GM18511 (cell line): ENCODE results near the gene AOPEP.
"Not testable (repeated sequence)": the region's sequence is repeated elsewhere in the genome, so short reads cannot be mapped to it uniquely, and the experiment has no call there.

Experiments
- ATAC-seq: cut with Tn5 transposase; IDR thresholded peaks from one replicate; pipeline ENCODE4 v1.9.1; 2021; ENCODE audit warnings: mild to moderate bottlenecking, moderate library complexity; ENCODE audit not compliant: unreplicated experiment

The AOPEP gene

GRCh38 chr9:94927048-94927761, 200.7 kb downstream of the AOPEP start:
- no peak for ATAC-seq

DNA sequence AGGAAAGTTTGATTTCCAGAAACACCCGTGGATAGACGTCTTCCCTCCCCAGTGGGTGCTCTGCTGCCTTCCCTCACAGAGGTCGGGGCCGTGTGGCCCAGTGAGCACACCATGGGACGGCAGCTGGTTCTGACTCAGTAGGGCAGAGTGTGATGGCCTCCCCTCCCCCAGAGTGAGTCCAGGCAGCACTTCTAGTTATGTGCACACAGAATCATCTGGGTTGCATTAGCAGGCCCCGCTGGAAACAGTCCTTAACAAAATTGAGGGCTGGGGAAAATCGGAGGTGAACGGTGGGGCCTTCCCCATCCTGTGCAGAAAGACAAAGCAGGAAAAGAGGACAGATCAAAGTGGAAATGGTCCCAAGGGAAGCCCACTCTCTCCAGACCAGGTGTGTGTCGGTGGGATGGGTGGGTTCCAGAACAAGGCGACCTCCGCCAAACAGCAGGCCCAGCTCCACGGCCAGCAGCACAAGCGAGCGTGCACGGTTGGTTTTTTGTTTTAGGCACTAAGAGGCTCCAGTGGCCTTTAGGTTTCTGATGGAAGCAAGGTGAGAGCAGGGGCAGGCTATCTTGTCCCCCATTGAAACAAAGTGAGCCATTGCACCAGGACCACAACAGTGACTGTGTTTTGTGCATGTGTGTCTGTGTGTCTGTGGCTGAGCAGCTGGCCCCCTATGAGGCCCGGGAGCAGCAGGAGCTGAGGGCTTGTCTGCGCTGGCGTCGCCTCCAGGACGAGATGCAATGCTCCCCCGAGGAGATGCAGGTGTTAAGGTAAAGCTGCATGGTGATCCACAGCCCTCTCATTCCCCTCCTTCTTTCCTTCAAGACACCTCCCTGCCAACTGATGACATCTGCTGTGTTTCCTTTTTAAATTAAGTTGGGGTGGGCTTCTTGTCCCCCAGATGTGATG, 201.5 kb downstream of the AOPEP start:
- ATAC-seq = no peak

DNA sequence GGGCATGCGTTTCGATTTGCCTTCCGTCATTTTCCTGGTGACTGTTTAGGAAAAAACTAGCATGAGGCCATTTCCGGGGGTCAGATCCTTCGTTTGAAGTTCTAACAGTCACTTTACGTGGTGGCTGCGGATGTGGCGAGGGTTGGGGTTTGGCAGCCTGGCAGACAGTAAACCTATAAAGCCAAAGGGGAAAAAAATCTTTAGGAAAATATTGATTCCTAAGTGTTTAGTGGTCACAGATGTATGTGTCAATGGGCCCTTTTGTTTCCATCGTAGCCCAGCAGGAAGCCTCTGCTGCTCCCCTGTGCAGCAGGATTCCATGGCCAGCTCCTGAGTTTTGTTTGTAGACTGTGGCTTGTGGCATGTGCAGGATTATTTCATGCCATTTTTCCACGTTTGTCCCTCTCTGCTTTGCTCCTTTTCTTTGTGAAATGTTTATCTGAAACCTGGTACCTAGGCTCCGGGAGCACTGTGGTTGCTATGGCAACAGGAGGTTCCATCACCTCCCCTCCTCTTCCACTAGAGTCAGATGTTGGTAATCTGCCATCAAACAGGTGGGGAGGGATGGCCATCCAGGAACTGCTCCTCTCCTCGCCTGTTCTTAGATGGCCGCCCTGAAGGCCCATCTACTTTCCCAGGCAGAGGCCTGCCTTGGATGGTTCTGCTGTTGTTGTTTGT, 202.3 kb downstream of the AOPEP start:
- ATAC-seq = no peak

- ATAC-seq = no peak
Observed at GRCh38 chr9:94929369-94929756, 202.9 kb downstream of the AOPEP start.

DNA sequence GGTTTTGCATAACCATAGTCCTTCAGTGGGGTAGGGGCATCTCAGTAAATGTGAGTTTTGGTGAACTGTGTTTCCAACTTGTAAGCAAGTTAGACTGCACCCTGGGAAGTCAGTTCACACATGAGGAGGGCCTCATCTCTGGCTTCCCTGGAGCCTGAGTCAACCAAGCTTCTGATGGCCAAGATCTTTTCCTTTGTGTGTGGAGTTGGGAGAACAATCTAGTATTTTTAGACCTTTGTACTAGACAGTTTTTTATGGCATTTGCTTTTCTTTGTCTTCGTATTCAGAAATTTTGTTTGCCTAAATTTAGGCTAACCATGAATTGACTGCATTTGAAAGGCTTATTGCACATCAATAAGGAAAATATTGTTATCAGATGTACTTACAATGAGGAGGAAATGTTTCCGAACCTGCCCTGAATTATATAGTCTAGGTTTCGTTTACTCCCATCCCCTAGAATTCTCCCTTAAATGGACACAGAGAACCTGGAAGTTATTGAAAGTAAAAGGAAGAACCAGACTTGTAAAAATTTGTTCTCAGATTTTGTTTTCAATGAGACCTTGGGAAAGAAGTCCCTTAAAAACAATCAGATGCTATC, 204.6 kb downstream of the AOPEP start:
- no peak for ATAC-seq

- no peak for ATAC-seq
Observed at GRCh38 chr9:94931740-94932139, 205.2 kb downstream of the AOPEP start.

DNA sequence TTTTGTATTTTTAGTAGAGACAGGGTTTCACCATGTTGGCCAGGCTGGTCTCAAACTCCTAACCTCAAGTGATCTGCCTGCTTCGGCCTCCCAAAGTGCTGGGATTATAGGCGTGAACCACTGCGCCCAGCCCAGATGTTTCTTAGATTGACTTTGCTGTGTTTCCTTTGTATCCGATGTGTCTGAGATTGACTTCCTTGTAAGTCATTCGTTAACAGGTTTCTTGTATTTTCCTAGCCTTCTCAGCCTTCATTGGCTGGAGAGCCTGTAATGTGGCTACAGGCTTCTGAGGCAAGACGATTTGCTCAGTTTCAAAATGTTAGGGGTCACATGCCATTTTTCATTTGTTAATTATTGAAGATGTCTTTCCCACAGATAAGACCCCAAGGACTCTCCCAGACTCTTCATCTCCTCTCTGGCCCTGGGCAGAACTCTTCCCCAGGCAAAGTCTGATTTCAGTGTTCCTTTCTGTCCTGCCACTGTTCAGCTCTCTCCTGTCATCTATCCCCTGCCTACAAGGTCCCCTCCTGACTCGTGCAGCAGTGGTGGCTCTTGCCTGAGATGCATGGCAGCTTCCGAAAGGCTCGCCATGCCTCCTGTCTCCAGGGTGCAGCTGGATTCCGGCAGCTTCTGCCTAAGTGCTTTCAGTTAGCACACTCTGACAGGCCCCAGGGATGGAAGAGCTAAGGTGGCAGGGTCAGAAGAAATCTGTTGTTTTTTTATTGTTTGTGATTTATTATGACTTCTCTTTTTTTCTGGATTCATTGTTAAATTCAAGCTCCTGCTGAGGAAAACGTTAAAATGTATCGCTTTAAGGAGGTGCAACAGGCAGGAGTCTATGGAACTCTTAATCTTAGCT, 206.4 kb downstream of the AOPEP start:
- no peak for ATAC-seq

GRCh38 chr9:94933511-94933828, 207.0 kb downstream of the AOPEP start:
- ATAC-seq = no peak

DNA sequence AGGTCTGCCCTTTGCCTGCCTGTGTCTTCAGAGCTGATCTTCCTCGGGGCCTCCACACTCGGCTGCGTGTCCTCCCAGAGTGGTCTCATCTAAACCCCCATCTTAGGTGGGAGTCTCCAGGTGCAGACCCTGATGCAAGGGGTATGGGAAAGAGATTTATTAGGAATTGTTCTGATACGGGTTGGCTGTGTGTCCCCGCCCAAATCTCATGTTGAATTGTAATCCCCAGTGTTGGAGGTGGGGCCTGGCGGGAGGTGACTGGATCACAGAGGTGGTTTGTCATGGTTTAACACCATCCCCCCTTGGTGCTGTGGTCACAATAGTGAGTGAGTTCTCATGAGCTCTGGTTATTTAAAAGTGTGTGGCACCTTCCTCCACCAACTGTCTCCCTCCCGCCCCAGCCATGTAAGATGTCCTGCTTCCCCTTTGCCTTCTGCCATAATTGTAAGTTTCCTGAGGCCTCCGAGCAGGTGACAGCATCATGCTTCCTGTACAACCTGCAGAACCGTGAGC, 208.4 kb downstream of the AOPEP start:
- no peak for ATAC-seq

GRCh38 chr9:94935396-94935795, 208.9 kb downstream of the AOPEP start:
- ATAC-seq = no peak

DNA sequence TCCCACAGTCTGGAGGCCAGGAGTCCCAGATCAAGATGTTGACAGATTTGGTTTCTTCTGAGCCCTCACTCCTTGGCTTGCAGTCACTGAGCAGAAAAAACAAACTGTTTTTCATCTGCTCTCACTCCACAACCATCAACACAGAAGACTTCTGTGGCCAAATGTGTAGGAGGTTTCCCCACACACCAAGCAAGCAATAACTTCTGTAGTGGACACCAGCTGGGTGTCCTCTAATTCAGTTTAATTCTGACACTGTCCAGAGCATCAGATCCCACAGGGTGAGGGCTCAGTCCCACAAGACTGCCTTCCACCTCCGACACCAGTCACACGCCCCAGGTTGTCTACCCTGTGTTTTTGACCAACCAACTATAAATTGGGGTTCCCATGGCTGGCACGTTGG, 209.9 kb downstream of the AOPEP start:
- no peak for ATAC-seq

DNA sequence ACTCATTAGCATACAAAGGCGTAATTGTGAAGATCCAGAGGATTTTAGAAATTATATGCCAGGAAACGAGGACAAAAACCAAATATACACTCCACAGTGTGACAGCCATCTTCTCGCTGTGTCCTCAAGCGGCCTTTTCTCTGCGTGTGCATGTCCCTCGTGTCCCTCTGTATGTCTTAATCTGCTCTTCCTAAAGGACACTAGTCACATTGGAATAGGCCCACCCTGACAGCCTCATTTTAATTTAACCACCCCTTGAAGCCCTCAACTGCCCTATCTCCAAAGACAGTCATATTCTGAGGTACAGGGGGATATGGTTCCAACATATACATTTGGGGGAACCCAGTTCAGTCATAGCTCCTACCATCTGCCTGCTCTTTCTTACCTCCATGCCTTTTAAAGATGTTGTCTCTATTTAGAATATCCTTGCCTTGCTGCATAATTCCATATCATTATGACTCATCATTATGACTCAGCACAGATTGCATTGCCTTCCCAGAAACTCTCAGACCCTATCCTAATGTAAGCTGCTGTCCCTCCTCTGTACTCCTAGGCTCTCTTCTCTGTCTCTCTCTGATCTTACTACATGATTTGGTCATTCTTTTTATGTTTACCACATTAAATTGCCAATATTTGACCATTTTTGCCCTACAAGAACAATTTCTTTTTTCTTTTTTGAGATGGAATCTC, 210.9 kb downstream of the AOPEP start:
- ATAC-seq = no peak

DNA sequence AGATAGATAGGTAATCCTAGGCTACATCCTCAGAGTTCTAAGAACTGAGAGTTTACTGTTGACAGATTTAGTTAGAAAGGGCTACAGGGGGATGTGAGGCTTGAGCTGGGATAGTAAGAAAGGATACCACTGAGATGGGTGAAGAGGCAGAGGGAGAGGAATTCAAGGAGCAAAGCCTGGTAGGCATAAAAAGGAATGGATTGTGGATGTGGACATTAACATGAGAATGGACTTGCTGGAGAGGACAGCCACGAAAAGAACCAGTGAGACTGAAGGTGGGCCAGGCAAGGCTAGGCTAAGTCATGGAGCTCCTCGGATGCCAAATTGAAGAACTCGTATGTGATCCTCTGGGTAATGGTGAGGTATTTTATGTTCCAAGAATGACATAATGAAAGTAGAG, 211.9 kb downstream of the AOPEP start:
- no peak for ATAC-seq

DNA sequence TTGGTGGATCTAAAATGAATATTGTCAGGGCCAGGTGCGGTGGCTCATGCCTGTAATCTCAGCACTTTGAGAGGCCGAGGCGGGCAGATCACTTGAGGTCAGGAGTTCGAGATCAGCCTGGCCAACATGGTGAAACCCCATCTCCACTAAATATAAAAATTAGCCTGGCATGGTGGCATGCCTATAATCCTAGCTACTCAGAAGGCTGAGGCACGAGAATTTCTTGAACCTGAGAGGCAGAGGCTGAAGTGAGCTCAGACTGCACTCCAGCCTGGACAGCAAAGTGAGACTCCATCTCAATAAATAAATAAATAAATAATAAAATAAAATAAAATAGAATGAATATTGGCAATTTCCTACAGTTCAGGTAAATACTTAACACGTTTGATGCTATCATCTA, 213.8 kb downstream of the AOPEP start:
- ATAC-seq = not testable (repeated sequence)

- ATAC-seq = no peak
Observed at GRCh38 chr9:94941211-94941875, 214.8 kb downstream of the AOPEP start.

DNA sequence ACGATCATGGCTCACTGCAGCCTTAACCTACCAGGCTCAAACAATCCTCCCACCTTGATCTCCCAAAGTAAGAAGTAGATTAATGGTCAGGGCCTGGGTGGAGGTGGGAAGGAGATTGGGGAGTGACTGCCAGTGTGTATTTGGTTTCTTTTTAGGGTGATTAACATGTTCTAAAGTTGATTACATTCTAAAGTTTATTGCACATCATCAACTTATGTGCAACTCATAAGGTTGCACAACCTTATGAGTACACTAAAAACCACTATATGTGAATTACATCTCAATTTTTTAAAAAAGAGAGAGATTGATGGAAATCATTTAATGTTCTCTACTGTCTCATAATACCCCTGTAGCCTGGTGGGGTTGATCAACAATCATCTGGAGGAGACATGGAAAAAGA, 218.1 kb downstream of the AOPEP start:
- ATAC-seq = no peak

DNA sequence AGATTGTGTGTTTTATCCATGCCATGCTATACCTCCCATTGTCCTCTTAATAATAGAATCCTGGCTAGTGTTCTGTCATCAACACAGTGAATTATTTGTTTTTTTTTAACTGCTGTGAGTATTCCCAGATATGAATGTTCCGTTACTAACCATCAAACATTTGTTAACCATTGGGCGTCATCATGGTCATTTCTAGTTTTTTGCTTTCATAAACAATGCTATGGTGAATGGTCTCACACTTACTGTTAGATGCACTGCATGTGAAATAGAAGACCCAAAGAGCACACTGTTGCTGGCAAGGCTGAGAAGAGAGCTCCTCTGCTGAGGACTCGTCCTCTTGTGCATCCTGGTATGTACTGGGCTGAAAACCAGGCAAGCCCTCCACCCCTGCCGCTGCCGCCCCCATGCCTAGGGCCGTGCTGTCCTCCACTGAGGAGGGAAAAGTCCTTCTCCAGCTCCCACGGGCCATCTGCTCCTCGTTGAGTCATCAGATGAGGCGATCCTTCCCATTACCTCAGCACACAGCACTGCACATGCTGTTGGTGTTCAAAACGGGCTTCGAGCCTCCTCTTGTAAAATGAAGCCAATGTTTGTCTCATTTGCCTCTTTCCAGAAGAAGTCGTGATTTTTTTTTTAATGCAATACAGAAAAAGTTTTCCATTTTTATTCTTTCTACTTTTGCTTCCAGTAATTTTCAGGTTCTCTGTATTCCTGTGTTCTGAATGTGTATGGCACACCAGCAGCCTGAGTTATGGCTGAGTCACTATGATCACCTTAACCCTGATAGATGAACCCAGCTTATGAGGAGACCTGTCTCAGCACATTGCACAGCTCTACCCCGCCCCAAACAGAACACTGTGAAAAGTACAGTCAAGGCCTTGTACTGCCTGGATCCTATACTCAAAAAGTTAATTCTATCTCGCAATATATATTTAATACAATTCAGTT, 219.0 kb downstream of the AOPEP start:
- no peak for ATAC-seq

DNA sequence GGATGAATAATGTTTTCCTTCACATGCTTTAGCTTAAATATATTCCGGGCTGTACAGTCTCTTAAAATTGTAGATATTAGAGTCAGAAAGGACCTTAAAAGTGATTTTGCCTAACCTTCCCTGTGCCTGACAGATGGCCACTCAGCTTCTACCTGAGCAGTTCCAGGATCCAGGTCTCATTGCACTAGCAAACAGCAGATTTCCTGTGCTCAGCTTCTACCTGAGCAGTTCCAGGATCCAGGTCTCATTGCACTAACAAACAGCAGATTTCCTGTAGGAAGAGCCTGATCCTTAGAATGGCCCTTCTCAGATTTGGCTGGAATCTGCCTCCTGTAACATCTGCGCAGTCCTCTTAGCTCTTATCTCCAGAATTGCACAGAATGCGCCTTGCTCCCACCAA, 219.8 kb downstream of the AOPEP start:
- no peak for ATAC-seq
